HepG2 (cell line): ENCODE data around the gene TMCC2. TPM values are rescaled to one million over a fixed set of nuclear protein-coding genes. Genes with fewer than 3 reads are reported as not detected.
A peak's percentile ranks its signal among the peaks of the same experiment; 100 is the strongest.

ENCODE experiments used
- ARHGAP35 ChIP-seq: sonication (generic); formaldehyde crosslinking; IDR thresholded peaks from 2 replicates; pipeline ENCODE4 v1.9.0; 2022; ENCODE audit warnings: mild to moderate bottlenecking, inconsistent platforms, moderate library complexity, missing genetic modification reagents, borderline replicate concordance
- CBX1 ChIP-seq: IDR thresholded peaks from one replicate; pipeline ENCODE4 v1.6.1; 2016; ENCODE audit warnings: antibody characterized with exemption, low read depth
- DR1 ChIP-seq: sonication (generic); formaldehyde crosslinking; IDR thresholded peaks from 2 replicates; pipeline ENCODE4 v1.8.0; 2021; ENCODE audit warnings: mild to moderate bottlenecking, missing genetic modification reagents, inconsistent platforms
- HDAC6 ChIP-seq: fragments of 200-600 bp; sonication (generic); IDR thresholded peaks from 2 replicates; pipeline ENCODE4 v1.7.0; 2017; ENCODE audit warnings: mild to moderate bottlenecking, antibody characterized with exemption, low read length, low read depth
- HHEX ChIP-seq: IDR thresholded peaks from 2 replicates; pipeline ENCODE4 v1.6.1; 2016; ENCODE audit warnings: control low read depth
- KLF12 ChIP-seq: sonication (generic); formaldehyde crosslinking; IDR thresholded peaks from 2 replicates; pipeline ENCODE4 v1.4.0; 2020; ENCODE audit warnings: missing genetic modification reagents, borderline replicate concordance
- NCOA2 ChIP-seq: sonication (generic); formaldehyde crosslinking; IDR thresholded peaks from 2 replicates; pipeline ENCODE4 v1.8.0; 2022; ENCODE audit warnings: inconsistent platforms
- NFRKB ChIP-seq: fragments of 450-650 bp; IDR thresholded peaks from 2 replicates; pipeline ENCODE4 v1.6.1; 2017
- RBAK ChIP-seq: sonication (generic); formaldehyde crosslinking; IDR thresholded peaks from 2 replicates; pipeline ENCODE4 v1.5.1; 2020; ENCODE audit warnings: mild to moderate bottlenecking, missing genetic modification reagents
- SCMH1 ChIP-seq: sonication (generic); formaldehyde crosslinking; IDR thresholded peaks from 2 replicates; pipeline ENCODE4 v1.9.0; 2021; ENCODE audit warnings: missing genetic modification reagents, mild to moderate bottlenecking, borderline replicate concordance
- TP53 ChIP-seq: sonication (generic); formaldehyde crosslinking; conservative IDR thresholded peaks from 2 replicates; pipeline ENCODE4 v1.4.0; 2020; ENCODE audit warnings: missing genetic modification reagents
- XBP1 ChIP-seq: sonication (generic); formaldehyde crosslinking; IDR thresholded peaks from 2 replicates; pipeline ENCODE4 v1.5.0; 2020; ENCODE audit warnings: missing genetic modification reagents
- ZBTB1 ChIP-seq: sonication (generic); formaldehyde crosslinking; IDR thresholded peaks from 2 replicates; pipeline ENCODE4 v1.4.0; 2020; ENCODE audit warnings: missing genetic modification reagents, borderline replicate concordance
- ZBTB14 ChIP-seq: sonication (generic); formaldehyde crosslinking; IDR thresholded peaks from 2 replicates; pipeline ENCODE4 v1.4.0; 2020; ENCODE audit warnings: missing genetic modification reagents
- ZFX ChIP-seq: sonication (generic); formaldehyde crosslinking; IDR thresholded peaks from 2 replicates; pipeline ENCODE4 v1.4.0; 2020; ENCODE audit warnings: mild to moderate bottlenecking, low read depth, missing genetic modification reagents, moderate library complexity
- ZNF230 ChIP-seq: sonication (generic); formaldehyde crosslinking; IDR thresholded peaks from 2 replicates; pipeline ENCODE4 v1.4.0; 2020; ENCODE audit warnings: mild to moderate bottlenecking, missing genetic modification reagents
- ZNF3 ChIP-seq: IDR thresholded peaks from 2 replicates; pipeline ENCODE4 v1.7.0; 2017; ENCODE audit warnings: inconsistent platforms
- ZNF335 ChIP-seq: sonication (generic); formaldehyde crosslinking; IDR thresholded peaks from 2 replicates; pipeline ENCODE4 v1.4.0; 2020; ENCODE audit warnings: missing genetic modification reagents
- ZNF446 ChIP-seq: sonication (generic); formaldehyde crosslinking; IDR thresholded peaks from 2 replicates; pipeline ENCODE4 v1.5.0; 2020; ENCODE audit warnings: mild to moderate bottlenecking, missing genetic modification reagents
- ZNF563 ChIP-seq: sonication (generic); formaldehyde crosslinking; IDR thresholded peaks from 2 replicates; pipeline ENCODE4 v1.8.0; 2022; ENCODE audit warnings: mild to moderate bottlenecking, moderate library complexity, missing genetic modification reagents
- ZNF615 ChIP-seq: sonication (generic); formaldehyde crosslinking; IDR thresholded peaks from 2 replicates; pipeline ENCODE4 v1.5.0; 2020; ENCODE audit warnings: mild to moderate bottlenecking, missing genetic modification reagents, borderline replicate concordance
- ZNF816 ChIP-seq: sonication (generic); formaldehyde crosslinking; IDR thresholded peaks from 2 replicates; pipeline ENCODE4 v1.8.0; 2022; ENCODE audit warnings: missing genetic modification reagents, mild to moderate bottlenecking, borderline replicate concordance
- polyA plus RNA-seq, 8 experiments: library from polyadenylated mRNA; depleted of rRNA in 3 of 8; stranded (reverse) in 7 of 8; unstranded in 1 of 8; fragments of >200 nt; fragmentation: Illumina TruSeq in 4 of 8; extraction: Trizol in 4 of 8; gene quantifications; 2 replicates each; pipeline versions ENCODE4 v1.2.1 to v1.2.3, GENCODE V29; 2011 to 2016; ENCODE audit warnings: low read depth in 4 of 8, missing spikeins in 1 of 8, mixed read lengths in 1 of 8; ENCODE audit not compliant: insufficient read depth in 1 of 8
- total RNA-seq, 5 experiments: library from RNA; depleted of rRNA; stranded (reverse); fragments of >200 nt; fragmentation: Illumina TruSeq; extraction: Trizol; gene quantifications; 2 replicates each; pipeline ENCODE4 v1.2.3, GENCODE V29; 2016; ENCODE audit warnings: low read depth in 1 of 5
- TF ChIP-seq, protein P1 (sequence below): sonication (generic); formaldehyde crosslinking; IDR thresholded peaks from 2 replicates; pipeline ENCODE4 v1.9.0; 2022; ENCODE audit warnings: missing genetic modification reagents, mild to moderate bottlenecking, borderline replicate concordance
- TF ChIP-seq, protein P2 (sequence below): sonication (generic); formaldehyde crosslinking; conservative IDR thresholded peaks from 2 replicates; pipeline ENCODE4 v1.8.0; 2022; ENCODE audit warnings: missing genetic modification reagents
- TF ChIP-seq, protein P3 (sequence below): sonication (generic); formaldehyde crosslinking; IDR thresholded peaks from 2 replicates; pipeline ENCODE4 v1.4.0; 2020; ENCODE audit warnings: missing genetic modification reagents
- TF ChIP-seq, protein P4 (sequence below): sonication (generic); formaldehyde crosslinking; IDR thresholded peaks from 2 replicates; pipeline ENCODE4 v1.8.1; 2023; ENCODE audit warnings: missing genetic modification reagents, mild to moderate bottlenecking, borderline replicate concordance

The TMCC2 gene
- total and polyA plus RNA-seq, 2 of the 13 experiments (the other 11 are each of a cell fraction or from before 2014, with no cell fraction given): 0.12 to 0.24 TPM

GRCh38 chr1:205321162-205321958, 93.6 kb downstream of the TMCC2 start, which contains the start of gene NUAK2 (continued):
- TF ChIP-seq ZBTB14 (CRISPR knock-in tag) (no peak), ZNF615 (no peak), ZNF335 (CRISPR knock-in tag) (peak; percentile 62; the same call in 1 of the 2 replicates), SCMH1 (CRISPR knock-in tag) (no peak), ZFX (CRISPR knock-in tag) (peak; percentile 74), ZNF563 (CRISPR knock-in tag) (peak; percentile 75; the same call in 1 of the 2 replicates), ZNF446 (CRISPR knock-in tag) (peak; percentile 22; the same call in 1 of the 2 replicates), ZNF3 (CRISPR knock-in tag) (no peak), NCOA2 (CRISPR knock-in tag) (no peak; the same call in 1 of the 2 replicates), ZNF816 (CRISPR knock-in tag) (no peak), ZNF230 (CRISPR knock-in tag) (peak; percentile 64; the same call in 1 of the 2 replicates), CBX1 (no peak), ZBTB1 (CRISPR knock-in tag) (no peak), HHEX (CRISPR knock-in tag) (no peak), DR1 (CRISPR knock-in tag) (peak; percentile 80), KLF12 (CRISPR knock-in tag) (no peak), TP53 (CRISPR knock-in tag) (no peak), XBP1 (CRISPR knock-in tag) (no peak), HDAC6 (no peak), ARHGAP35 (peak; percentile 64; the same call in 1 of the 2 replicates), NFRKB (no peak), RBAK (CRISPR knock-in tag) (no peak)
- TF ChIP-seq, protein P1, sequence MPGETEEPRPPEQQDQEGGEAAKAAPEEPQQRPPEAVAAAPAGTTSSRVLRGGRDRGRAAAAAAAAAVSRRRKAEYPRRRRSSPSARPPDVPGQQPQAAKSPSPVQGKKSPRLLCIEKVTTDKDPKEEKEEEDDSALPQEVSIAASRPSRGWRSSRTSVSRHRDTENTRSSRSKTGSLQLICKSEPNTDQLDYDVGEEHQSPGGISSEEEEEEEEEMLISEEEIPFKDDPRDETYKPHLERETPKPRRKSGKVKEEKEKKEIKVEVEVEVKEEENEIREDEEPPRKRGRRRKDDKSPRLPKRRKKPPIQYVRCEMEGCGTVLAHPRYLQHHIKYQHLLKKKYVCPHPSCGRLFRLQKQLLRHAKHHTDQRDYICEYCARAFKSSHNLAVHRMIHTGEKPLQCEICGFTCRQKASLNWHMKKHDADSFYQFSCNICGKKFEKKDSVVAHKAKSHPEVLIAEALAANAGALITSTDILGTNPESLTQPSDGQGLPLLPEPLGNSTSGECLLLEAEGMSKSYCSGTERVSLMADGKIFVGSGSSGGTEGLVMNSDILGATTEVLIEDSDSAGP (CRISPR knock-in tag): peak; percentile 86; the same call in 1 of the 2 replicates
- TF ChIP-seq, protein P2, sequence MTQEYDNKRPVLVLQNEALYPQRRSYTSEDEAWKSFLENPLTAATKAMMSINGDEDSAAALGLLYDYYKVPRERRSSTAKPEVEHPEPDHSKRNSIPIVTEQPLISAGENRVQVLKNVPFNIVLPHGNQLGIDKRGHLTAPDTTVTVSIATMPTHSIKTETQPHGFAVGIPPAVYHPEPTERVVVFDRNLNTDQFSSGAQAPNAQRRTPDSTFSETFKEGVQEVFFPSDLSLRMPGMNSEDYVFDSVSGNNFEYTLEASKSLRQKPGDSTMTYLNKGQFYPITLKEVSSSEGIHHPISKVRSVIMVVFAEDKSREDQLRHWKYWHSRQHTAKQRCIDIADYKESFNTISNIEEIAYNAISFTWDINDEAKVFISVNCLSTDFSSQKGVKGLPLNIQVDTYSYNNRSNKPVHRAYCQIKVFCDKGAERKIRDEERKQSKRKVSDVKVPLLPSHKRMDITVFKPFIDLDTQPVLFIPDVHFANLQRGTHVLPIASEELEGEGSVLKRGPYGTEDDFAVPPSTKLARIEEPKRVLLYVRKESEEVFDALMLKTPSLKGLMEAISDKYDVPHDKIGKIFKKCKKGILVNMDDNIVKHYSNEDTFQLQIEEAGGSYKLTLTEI (CRISPR knock-in tag): no peak
- TF ChIP-seq, protein P3, sequence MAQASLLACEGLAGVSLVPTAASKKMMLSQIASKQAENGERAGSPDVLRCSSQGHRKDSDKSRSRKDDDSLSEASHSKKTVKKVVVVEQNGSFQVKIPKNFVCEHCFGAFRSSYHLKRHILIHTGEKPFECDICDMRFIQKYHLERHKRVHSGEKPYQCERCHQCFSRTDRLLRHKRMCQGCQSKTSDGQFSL (CRISPR knock-in tag): no peak
- TF ChIP-seq, protein P4, sequence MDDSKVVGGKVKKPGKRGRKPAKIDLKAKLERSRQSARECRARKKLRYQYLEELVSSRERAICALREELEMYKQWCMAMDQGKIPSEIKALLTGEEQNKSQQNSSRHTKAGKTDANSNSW (CRISPR knock-in tag): 0 out of 2 replicates have a peak, but pooled peaks have one; percentile 33
